Stomach smooth muscle (tissue), 2 donors: Measurements from ENCODE around the gene ACTR3C.
"Not testable (repeated sequence)": the region's sequence is repeated elsewhere in the genome, so short reads cannot be mapped to it uniquely, and the experiment has no call there.

Experiments
- H3K27ac ChIP-seq: one replicate; pipeline ENCODE4 v1.7.0; 2013; ENCODE audit warnings: mild to moderate bottlenecking, low read length, inconsistent platforms
- H3K27me3 ChIP-seq, 2 donors: one replicate each; pipeline ENCODE4 v1.7.0; 2013; ENCODE audit warnings: low read length in 2 of 2; ENCODE audit not compliant: insufficient read depth in 2 of 2, control insufficient read depth in 1 of 2
- H3K36me3 ChIP-seq, 2 donors: one replicate each; pipeline ENCODE4 v1.7.0; 2013; ENCODE audit warnings: low read length in 2 of 2; ENCODE audit not compliant: control insufficient read depth in 2 of 2, insufficient read depth in 2 of 2
- H3K4me1 ChIP-seq: one replicate; pipeline ENCODE4 v1.7.0; 2013; ENCODE audit warnings: low read length; ENCODE audit not compliant: control insufficient read depth, insufficient read depth
- H3K4me3 ChIP-seq, 2 donors: one replicate each; pipeline ENCODE4 v1.7.0; 2013; ENCODE audit warnings: low read length in 2 of 2
- H3K9ac ChIP-seq, 2 donors: one replicate each; pipeline ENCODE4 v1.7.0; 2013; ENCODE audit warnings: low read length in 2 of 2, mild to moderate bottlenecking in 1 of 2
- H3K9me3 ChIP-seq, 2 donors: one replicate each; pipeline ENCODE4 v1.7.0; 2013; ENCODE audit warnings: low read length in 2 of 2; ENCODE audit not compliant: control insufficient read depth in 2 of 2
- donor health status: healthy.
- donor health status: Pancreatic carcinoma.

The ACTR3C gene

GRCh38 chr7:150295614-150296013 lies 27.7 kb downstream of the ACTR3C start:
- H3K9me3 ChIP-seq, H3K4me1 ChIP-seq, H3K36me3 ChIP-seq, H3K9ac ChIP-seq, H3K27ac ChIP-seq, H3K4me3 ChIP-seq, H3K27me3 ChIP-seq: not testable (repeated sequence)

DNA sequence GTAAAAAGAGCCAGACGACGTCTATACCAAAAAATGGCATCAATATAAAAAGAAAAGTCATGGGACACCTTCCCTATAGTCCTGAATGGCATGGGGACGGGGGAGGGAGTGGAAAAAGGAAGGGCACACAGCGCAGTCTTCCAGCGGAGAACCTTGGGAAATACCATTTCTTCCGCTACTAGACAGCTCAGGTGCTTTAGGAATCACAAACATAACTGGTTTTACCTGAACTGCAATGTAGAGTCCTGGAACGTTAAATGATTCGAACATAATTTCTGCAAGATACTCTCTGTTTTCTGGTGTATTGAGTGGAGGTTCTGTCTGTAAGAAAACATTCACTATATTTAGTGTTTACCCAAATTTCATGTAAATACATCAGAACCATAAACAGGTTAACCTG lies 28.3 kb downstream of the ACTR3C start:
- H3K9ac ChIP-seq, H3K27ac ChIP-seq, H3K36me3 ChIP-seq, H3K4me3 ChIP-seq, H3K4me1 ChIP-seq, H3K9me3 ChIP-seq, H3K27me3 ChIP-seq: not testable (repeated sequence)

DNA sequence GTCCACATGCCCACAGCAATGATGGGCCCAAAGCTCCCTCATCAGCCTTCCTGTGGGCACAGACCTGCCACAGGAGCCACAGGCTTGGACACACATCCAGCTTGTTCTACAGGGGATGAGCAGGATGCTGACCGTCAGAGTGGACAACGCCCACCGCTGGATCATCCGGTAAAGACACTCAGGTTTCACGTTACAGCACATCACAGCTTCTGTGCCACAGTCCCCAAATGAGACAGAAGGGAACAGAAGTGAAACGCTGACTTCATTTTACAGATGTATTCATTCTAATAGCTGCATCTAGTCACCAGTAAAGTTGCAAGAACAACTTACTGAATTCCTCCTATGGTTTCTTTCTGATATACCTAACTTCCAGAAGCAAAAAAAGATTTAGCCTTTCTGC lies 33.0 kb downstream of the ACTR3C start:
- H3K4me3 ChIP-seq, H3K27me3 ChIP-seq, H3K9ac ChIP-seq, H3K4me1 ChIP-seq, H3K27ac ChIP-seq, H3K9me3 ChIP-seq, H3K36me3 ChIP-seq: not testable (repeated sequence)

DNA sequence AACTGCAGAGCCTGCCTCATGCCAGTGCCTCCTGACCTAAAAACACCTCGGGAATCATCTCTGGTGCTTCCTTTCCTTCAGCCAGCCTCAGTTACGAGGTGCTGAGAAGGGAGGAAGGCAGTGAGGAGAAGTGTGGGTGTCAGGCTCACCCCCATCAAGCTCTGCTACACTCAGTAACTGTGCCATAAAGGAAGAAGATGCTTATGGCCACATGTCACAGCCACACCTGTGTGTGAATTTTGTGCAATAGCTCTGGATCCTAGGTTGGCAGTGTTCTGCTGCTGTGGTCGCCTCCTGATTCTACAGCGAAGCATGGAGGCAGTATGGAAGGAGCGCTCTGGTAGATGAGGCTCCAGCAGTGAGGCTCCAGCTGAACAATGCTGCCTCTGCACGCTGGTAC lies 34.5 kb downstream of the ACTR3C start:
- not testable (repeated sequence) for H3K36me3 ChIP-seq, H3K9ac ChIP-seq, H3K27ac ChIP-seq, H3K9me3 ChIP-seq, H3K27me3 ChIP-seq, H3K4me3 ChIP-seq, H3K4me1 ChIP-seq

DNA sequence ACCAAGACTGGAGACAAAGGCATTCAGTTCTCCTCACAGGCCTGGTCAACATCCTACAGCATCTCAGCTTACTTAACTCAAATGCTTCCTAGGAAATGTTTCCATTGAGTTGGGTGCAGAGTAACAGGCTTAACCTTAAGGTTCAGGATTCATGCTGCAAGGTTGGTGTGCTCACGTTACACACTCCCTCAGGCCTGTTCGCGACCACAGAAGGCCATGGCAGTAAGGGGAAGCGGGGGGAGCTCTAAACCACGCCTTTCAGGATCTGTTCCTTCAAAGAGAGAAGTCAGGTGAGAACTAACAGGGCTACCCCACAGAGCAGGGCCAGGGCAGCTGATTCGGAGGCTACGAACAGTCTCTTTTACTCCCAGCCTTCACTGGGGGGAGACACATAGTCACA lies 35.5 kb downstream of the ACTR3C start:
- H3K27ac ChIP-seq: not testable (repeated sequence)

DNA sequence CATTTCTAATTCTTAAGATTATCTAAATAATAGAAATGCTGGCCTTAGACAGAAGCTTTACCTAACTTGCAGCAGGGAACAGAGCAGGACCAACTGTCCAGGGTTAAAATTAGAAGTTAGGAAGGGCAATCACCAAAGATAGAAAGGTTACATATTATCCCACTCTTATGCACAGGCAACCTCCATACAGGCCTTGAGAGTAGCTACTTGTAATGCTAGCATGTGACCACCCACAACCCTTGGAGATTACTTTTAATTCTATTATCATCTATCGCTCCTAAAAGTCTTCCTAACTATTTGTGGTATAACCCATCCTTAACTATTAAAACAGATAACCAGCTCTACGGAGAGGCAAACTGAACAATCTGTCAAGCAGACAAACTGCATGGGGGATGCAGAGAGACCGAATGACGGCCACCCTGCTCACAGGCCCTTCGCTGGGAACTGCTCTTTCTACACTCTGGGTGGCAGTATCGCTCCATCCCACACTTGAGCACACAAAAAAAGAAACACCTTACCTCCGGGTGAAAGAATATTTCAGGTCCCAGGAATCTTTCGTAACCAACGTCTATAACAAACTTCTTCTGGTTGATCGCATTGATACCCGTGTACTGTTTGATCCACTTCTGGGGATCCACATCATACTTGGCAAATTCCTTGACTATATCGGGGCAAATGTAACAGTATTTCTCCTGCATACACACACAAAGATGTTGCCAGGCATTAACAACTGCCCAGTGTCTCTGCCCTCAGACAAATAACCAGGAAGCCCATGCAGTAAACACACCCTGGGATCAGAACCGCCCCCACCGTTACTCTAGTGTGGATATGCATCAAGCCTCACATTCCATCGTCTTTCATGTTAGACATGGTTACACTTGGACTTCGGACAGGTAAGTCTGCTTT lies 37.2 kb downstream of the ACTR3C start:
- H3K4me1 ChIP-seq, H3K9ac ChIP-seq, H3K27me3 ChIP-seq, H3K4me3 ChIP-seq, H3K9me3 ChIP-seq, H3K36me3 ChIP-seq, H3K27ac ChIP-seq: not testable (repeated sequence)

More for the DNA sequence above, 35.5 kb downstream of the ACTR3C start:
- H3K4me3 ChIP-seq, H3K4me1 ChIP-seq, H3K36me3 ChIP-seq, H3K9ac ChIP-seq, H3K9me3 ChIP-seq, H3K27me3 ChIP-seq: not testable (repeated sequence)

DNA sequence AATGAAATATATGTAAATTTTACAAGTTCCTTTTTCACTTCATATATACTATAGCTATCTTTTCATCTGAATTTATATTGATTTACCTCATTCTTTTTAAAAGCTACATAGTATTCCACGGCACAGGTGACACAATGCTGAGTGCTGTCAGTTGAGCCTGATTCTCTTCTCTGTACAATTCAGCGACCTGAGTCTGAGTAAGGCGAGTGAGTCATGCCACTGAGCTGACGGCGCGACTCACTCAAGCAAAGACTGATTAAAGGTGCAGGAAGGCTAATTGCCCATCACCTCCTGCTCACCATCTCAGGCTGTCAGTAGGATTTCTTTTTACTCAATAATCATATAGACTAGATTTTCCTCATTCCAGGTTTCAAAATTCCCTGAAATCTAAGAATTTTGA lies 39.7 kb downstream of the ACTR3C start:
- not testable (repeated sequence) for H3K9ac ChIP-seq, H3K9me3 ChIP-seq, H3K4me1 ChIP-seq, H3K27me3 ChIP-seq, H3K4me3 ChIP-seq, H3K27ac ChIP-seq, H3K36me3 ChIP-seq

DNA sequence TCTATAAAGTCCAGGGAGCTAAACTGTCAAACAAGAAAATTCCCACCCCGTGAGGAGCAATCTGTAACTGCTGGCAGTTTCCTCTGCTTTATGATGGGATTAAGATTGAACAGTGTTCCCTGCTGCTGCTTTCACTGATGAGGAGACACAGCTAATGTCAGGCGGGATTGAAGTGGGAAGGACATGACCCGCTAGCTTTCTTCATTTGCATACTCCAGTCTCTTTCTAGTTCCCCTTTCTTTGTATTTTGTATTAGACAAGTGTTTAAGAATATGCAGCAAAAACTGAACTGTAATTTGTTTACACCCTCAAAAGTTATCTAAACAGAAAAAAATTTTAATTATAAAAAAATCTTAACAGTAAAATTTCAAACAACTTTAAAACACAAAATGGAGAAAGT lies 40.2 kb downstream of the ACTR3C start:
- not testable (repeated sequence) for H3K4me1 ChIP-seq, H3K36me3 ChIP-seq, H3K9me3 ChIP-seq, H3K27me3 ChIP-seq, H3K4me3 ChIP-seq, H3K9ac ChIP-seq, H3K27ac ChIP-seq

- not testable (repeated sequence) for H3K9ac ChIP-seq, H3K27ac ChIP-seq, H3K4me1 ChIP-seq, H3K27me3 ChIP-seq, H3K36me3 ChIP-seq, H3K9me3 ChIP-seq, H3K4me3 ChIP-seq
Observed at GRCh38 chr7:150281681-150282403, 41.5 kb downstream of the ACTR3C start.

- not testable (repeated sequence) for H3K27me3 ChIP-seq, H3K9me3 ChIP-seq, H3K27ac ChIP-seq, H3K9ac ChIP-seq, H3K4me1 ChIP-seq, H3K36me3 ChIP-seq, H3K4me3 ChIP-seq
Observed at GRCh38 chr7:150278383-150278782, 45.0 kb downstream of the ACTR3C start.

- H3K27me3 ChIP-seq, H3K9me3 ChIP-seq, H3K4me3 ChIP-seq, H3K4me1 ChIP-seq, H3K9ac ChIP-seq, H3K27ac ChIP-seq, H3K36me3 ChIP-seq: not testable (repeated sequence)
Observed at GRCh38 chr7:150276132-150276695, 47.1 kb downstream of the ACTR3C start.
